Measurements from ENCODE around the gene NUDT21. TPM values are rescaled to one million over a fixed set of nuclear protein-coding genes. Genes with fewer than 3 reads are reported as not detected.

NUDT21 gene
- polyA plus RNA-seq, 1 experiment = 124 TPM

GRCh38 chr16:56479469-56479868 is 28.3 kb upstream of the NUDT21 start:
- TF ChIP-seq CTCF (IDR thresholded peaks at IDR 0.05; ENCODE audit: low read depth, low read length) = no peak
- H3K4me3 ChIP-seq (ENCODE audit: low read depth, low read length) = no peak overlapping the region
- H3K9me3 ChIP-seq (ENCODE audit: control insufficient read depth, insufficient read depth, low read length) = no peaks in the 10 kb centered on the region
- no peak overlapping the region for H3K27ac ChIP-seq (ENCODE audit: low read depth, low read length)
- CTCF ChIA-PET = interaction anchor here (1.5 to 2.6 kb wide), 2 partner anchors 35 to 223 kb away, joined by 3 to 9 read pairs; no protein-coding TSS in a partner anchor
- POLR2A ChIA-PET = no interaction called here
- no peaks in the 10 kb centered on the region for H3K27me3 ChIP-seq (ENCODE audit: control insufficient read depth, insufficient read depth, low read length)
- no peak for DNase-seq (ENCODE audit: low read depth, low spot score)

- no peak for DNase-seq (ENCODE audit: low read depth, low spot score)
- CTCF ChIA-PET = interaction anchor here (1.5 to 2.6 kb wide), 3 partner anchors 36 to 224 kb away, joined by 3 to 9 read pairs (median 6); no protein-coding TSS in a partner anchor
These were observed 27.3 kb upstream of the NUDT21 start for GRCh38 chr16:56478281-56479049.

GRCh38 chr16:56477096-56477878 is 26.2 kb upstream of the NUDT21 start:
- Histone ChIP-seq H3K27me3 (ENCODE audit: control insufficient read depth, insufficient read depth, low read length) (no peaks in the 10 kb centered on the region), H3K9me3 (ENCODE audit: control insufficient read depth, insufficient read depth, low read length) (no peaks in the 10 kb centered on the region), H3K4me3 (ENCODE audit: low read depth, low read length) (no peak overlapping the region), H3K27ac (ENCODE audit: low read depth, low read length) (peak overlapping the region; percentile 82)
- TF ChIP-seq CTCF (IDR thresholded peaks at IDR 0.05; ENCODE audit: low read depth, low read length) = no peak
- POLR2A ChIA-PET = no interaction called here
- DNase-seq (ENCODE audit: low read depth, low spot score) = peak; percentile 58
- CTCF ChIA-PET = interaction anchor here (1.5 to 2.6 kb wide), 2 partner anchors 124 to 225 kb away, joined by 6 to 9 read pairs; no protein-coding TSS in a partner anchor

More at GRCh38 chr16:56478281-56479049, 27.3 kb upstream of the NUDT21 start:
- H3K4me3 ChIP-seq (ENCODE audit: low read depth, low read length) = no peak overlapping the region
- H3K27me3 ChIP-seq (ENCODE audit: control insufficient read depth, insufficient read depth, low read length) = no peaks in the 10 kb centered on the region
- no peaks in the 10 kb centered on the region for H3K9me3 ChIP-seq (ENCODE audit: control insufficient read depth, insufficient read depth, low read length)
- POLR2A ChIA-PET = no interaction called here
- no peak for TF ChIP-seq CTCF (IDR thresholded peaks at IDR 0.05; ENCODE audit: low read depth, low read length)
- no peak overlapping the region for H3K27ac ChIP-seq (ENCODE audit: low read depth, low read length)

- ChIA-PET CTCF (interaction anchor here (0.6 to 1.8 kb wide), 2 partner anchors 65 to 227 kb away, joined by 7 to 12 read pairs; no protein-coding TSS in a partner anchor), POLR2A (interaction anchor here (0.6 kb wide), 1 partner anchor 37 kb away, joined by 3 read pairs; no protein-coding TSS in a partner anchor)
- Histone ChIP-seq H3K4me3 (ENCODE audit: low read depth, low read length) (no peak overlapping the region), H3K9me3 (ENCODE audit: control insufficient read depth, insufficient read depth, low read length) (no peaks in the 10 kb centered on the region), H3K27ac (ENCODE audit: low read depth, low read length) (no peak overlapping the region), H3K27me3 (ENCODE audit: control insufficient read depth, insufficient read depth, low read length) (no peaks in the 10 kb centered on the region)
- no peak for DNase-seq (ENCODE audit: low read depth, low spot score)
- TF ChIP-seq CTCF (IDR thresholded peaks at IDR 0.05; ENCODE audit: low read depth, low read length) = no peak
These were observed 24.1 kb upstream of the NUDT21 start for GRCh38 chr16:56475201-56475600.
